HG03097 (cell line): ENCODE measurements around the gene MAPRE3.
A peak's percentile ranks its signal among the peaks of the same experiment; 100 is the strongest.

Experiments
- ATAC-seq: cut with Tn5 transposase; IDR thresholded peaks from one replicate; pipeline ENCODE4 v1.9.1; 2021; ENCODE audit not compliant: unreplicated experiment, low FRiP score

MAPRE3 gene

GRCh38 chr2:27038631-27039339, 68.3 kb downstream of the MAPRE3 start:
- ATAC-seq: no peak

- ATAC-seq: no peak
Observed at GRCh38 chr2:27039426-27039825, 69.0 kb downstream of the MAPRE3 start.

GRCh38 chr2:27039871-27040270, 69.4 kb downstream of the MAPRE3 start:
- no peak for ATAC-seq

DNA sequence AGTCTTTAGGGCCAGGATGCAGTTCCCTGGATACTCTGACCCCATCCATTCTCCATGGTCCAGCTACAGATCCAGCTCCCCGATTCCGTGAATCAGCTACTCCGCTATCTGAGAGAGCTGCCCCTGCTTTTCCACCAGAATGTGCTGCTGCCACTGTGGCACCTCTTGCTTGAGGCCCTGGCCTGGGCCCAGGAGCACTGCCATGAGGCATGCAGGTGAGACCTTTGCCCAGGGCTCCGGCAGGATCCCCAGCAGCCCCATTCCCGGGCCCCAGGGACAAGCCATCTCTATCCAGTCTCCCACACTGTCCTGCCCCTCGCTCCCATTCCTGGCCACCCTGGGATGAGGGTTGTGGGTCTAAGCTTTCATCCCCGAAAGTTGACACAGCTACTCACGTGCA, 69.8 kb downstream of the MAPRE3 start:
- no peak for ATAC-seq

DNA sequence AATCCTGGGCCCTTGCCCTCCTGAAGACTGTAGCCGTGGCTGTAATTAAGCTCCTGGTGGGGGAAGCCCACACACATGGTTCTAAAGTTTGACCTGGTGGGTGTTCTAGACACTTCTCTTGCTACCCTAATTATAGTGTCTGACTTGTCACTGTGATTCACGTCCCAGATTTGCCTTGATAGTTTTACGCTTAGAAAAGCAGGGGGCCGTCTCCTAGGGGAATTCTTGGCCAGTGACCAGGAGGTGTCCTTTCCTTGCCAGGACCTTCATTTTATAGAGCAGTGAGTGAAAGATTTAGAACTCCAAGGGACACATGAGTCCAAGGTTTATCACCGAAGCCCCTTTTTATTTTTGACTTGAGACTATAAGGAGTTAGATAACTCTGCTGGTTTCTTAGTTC, 71.3 kb downstream of the MAPRE3 start:
- ATAC-seq: no peak

DNA sequence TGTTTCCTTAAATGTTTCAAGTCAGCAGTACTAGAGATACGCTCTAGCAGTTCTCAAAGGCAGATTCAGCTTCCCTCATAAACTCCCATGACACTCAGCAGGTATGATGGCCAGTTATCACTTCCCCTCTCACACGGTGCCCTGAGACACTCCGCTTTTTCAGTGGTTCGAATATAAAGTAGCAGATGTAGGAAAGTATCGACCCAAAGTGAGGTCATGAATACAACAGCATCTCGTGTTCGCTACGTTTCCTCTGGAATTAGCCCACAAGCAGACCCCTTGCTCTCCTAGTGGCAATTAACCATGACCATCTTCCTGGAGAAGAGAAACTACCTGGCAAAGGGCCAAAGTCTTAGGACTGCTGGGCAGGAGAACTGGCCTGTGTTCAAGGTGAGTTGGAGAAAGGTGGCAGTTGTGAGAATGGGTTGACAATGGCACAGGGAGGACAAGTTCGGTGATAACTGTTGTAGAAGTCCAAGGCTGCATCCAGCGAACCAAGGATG, 71.8 kb downstream of the MAPRE3 start:
- ATAC-seq: no peak

DNA sequence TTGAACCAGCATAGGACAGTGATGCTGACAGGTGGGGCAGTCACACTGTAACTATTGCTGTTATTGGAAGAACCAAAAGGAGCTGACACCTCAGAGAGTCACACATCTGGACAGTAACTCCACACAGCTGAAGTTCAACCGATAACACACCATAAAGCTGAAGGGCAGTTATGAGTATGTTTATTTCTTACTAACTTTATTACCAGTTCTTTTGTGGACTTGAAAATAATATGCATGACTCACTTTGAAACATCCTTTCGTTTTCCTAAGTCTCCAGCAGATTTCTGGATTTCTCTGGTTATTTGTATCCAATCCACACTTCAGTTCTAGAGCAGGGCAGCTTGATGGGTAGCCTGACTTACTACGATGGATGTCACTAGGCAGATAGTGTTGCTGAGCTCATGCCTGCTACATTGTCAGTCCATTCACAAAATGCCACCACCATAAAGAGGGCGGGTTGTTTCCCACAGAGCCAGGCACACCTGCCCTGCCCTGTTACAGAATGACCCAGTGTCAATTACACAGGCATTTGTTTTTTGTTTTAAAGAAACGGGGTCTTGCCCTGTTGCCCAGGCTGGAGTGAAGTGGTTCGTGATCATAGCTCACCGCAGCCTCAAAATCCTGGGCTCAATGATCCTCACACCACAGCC, 72.7 kb downstream of the MAPRE3 start:
- no peak for ATAC-seq

- ATAC-seq: peak; percentile 17
Observed at GRCh38 chr2:27049422-27050280, 79.2 kb downstream of the MAPRE3 start.

DNA sequence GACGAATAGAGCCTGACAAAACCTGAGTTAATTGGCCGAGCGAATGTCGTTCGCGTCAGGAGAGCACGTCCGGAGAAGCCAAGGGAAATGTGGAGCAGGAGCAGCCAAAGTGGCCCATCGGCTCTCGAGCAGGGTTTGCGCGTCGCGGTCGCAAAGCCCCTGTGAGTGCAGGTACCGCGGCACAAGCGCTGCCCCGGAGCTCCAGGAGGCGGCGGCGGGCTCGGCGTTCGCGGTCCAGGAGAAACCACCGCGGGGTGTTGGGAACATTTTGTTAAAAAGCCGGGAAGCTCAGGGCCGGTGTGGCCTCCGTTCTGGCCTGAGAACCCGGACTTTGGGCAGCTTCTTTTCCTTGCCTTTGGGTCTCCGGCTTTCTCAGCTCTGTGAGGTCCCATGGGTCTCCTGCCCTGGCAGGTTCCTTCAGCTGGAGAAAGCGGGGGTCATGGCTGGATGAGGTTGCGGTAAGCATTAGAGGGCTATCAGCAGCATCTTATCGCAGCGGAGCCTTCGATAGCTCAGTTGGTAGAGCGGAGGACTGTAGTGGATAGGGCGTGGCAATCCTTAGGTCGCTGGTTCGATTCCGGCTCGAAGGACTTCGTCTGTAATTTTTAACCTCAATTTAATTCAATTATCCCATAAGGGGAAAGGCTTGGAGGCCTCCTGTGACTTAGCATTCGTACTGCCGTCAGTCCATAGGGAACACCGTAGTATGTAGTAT, 80.0 kb downstream of the MAPRE3 start:
- ATAC-seq: peak; percentile 45

GRCh38 chr2:27050996-27051901, 80.8 kb downstream of the MAPRE3 start, which contains the start of gene AGBL5:
TSS of gene AGBL5 (plus strand) at chr2:27051668. CDS start at chr2:27052959, 1,291 bp downstream.
- peak; percentile 57 for ATAC-seq

- peak; percentile 2 for ATAC-seq
Observed at GRCh38 chr2:27051902-27052645, 81.6 kb downstream of the MAPRE3 start.

DNA sequence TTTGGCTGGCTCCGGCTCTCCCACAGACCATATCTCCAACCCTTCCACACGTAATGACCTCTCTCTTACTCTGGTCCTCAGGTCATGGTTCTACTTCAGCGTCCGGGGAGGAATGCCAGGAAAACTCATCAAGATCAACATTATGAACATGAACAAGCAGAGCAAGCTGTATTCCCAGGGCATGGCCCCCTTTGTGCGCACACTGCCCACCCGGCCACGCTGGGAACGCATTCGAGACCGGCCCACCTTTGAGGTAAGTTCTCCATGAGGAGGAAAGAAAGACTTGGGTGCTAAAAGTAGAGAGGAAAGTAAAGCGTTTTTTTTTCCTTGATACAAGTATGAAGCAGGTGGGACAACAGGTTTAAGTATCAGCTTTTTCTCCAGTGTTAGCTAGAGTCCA, 82.9 kb downstream of the MAPRE3 start:
- no peak for ATAC-seq

DNA sequence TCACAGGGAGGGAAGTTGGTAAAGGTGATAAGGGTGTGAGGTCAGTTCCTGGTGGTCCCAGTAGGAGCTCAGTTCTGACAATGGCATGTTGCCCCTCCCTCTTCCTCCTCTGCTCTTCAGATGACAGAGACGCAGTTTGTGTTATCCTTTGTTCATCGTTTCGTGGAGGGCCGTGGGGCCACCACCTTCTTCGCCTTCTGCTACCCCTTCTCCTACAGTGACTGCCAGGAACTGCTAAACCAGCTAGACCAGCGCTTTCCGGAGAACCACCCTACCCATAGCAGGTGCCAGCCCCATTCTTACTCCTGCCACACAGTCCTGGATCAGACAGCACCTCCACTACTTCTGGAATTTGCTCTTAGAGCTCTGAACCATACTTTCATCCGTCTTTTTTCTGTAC, 83.3 kb downstream of the MAPRE3 start:
- no peak for ATAC-seq

DNA sequence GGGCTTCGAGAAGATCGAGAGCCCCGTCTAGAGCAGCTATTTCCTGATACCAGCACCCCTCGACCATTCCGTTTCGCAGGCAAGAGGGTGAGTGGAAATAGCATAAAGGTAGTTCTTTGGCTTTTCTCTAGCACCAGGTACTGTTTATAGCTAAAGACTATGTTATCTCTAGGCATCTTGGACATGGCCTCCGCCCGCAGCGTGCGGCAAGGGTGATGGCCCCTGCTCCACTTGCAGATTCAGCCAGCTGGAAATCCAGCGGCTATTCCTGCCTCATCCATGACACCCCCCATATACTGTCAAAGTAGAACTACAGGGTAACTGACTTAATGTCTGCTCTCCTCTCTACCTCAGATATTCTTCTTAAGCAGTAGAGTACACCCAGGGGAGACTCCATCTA, 84.3 kb downstream of the MAPRE3 start:
- ATAC-seq: no peak

- ATAC-seq: no peak
Observed at GRCh38 chr2:27057184-27057583, 86.7 kb downstream of the MAPRE3 start.

DNA sequence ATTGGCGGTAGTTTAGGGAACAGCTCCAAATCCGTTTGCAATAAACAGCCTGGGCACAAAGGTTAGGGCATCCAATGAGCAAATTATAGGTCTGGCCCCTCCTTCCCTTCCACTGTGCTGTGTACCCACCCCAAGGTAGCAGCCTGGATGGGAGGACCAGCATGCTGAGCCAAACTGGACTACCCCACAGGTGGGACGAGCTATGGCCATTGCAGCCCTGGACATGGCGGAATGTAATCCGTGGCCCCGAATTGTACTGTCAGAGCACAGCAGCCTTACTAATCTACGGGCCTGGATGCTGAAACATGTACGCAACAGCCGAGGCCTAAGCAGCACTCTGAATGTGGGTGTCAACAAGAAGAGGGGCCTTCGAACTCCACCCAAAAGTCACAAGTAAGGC, 87.8 kb downstream of the MAPRE3 start:
- no peak for ATAC-seq

DNA sequence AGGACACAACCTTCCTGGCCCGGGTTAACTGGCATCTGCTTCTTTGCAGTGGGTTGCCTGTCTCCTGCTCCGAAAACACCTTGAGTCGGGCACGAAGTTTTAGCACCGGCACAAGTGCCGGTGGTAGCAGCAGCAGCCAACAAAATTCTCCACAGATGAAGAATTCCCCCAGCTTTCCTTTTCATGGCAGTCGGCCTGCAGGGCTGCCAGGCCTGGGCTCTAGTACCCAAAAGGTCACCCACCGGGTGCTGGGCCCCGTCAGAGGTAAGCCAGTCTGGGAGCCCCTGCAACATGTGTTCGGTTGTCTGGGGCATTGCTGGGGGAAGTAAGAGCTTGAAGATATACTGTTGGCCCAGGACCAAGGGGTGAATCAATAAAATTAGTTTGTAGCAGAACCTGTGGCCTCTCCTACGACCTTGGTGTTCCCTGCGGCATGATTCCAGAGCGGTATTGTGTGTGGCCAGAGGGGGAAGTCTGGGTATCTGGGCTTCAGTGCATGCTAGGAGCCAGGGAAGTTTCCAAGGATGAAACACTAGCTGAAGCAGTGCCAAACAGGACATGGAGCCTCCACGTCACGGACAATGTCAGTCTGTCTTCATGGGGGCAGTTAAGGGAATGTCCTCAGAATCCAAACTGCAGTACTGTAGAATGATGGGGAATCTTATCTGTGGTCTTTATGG, 88.8 kb downstream of the MAPRE3 start:
- ATAC-seq: no peak

DNA sequence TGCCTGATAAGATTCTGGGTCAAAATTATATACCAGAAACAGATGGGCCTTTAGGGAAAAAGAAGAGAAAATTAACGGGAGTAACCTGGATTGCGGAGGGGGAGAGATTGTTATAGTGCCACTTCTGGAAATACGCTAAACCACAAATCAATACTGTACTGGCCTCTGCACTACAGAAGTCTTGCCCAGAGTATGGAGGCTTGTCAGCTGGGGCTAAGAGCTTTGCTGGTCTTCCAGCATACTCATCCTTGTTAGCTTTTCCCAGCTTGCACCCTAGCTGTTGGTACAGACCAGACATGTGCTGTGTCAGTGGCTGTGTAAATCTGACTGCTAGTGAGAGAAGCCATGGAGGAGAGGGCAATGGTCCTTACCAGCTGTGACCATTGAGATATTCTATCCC, 89.9 kb downstream of the MAPRE3 start:
- ATAC-seq: no peak
